Liver (tissue), 3 donors: ENCODE data around the gene PKP3.

Source experiments
- NR2F2 ChIP-seq: IDR thresholded peaks from 2 replicates; pipeline ENCODE4 v1.6.1; 2016; ENCODE audit warnings: antibody characterized with exemption
- RAD21 ChIP-seq, 2 donors: IDR thresholded peaks; 2 replicates each; pipeline ENCODE4 v1.6.1; 2016; ENCODE audit warnings: antibody characterized with exemption in 2 of 2, mild to moderate bottlenecking in 2 of 2
- TAF1 ChIP-seq: conservative IDR thresholded peaks from 2 replicates; pipeline ENCODE4 v1.6.1; 2016; ENCODE audit warnings: antibody characterized with exemption, mild to moderate bottlenecking
- YY1 ChIP-seq: IDR thresholded peaks from 2 replicates; pipeline ENCODE4 v1.6.1; 2016; ENCODE audit warnings: antibody characterized with exemption, mild to moderate bottlenecking
- TF ChIP-seq, protein P1 (sequence below): fragments of 150-350 bp; IDR thresholded peaks from 2 replicates; pipeline ENCODE4 v1.5.1; 2017; ENCODE audit warnings: improper control_type of control experiment, low read depth, low read length; ENCODE audit not compliant: missing input control
- TF ChIP-seq, protein P2 (sequence below): IDR thresholded peaks from 2 replicates; pipeline ENCODE4 v1.6.1; 2016; ENCODE audit warnings: antibody characterized with exemption, mild to moderate bottlenecking
- TF ChIP-seq, protein P3 (sequence below): IDR thresholded peaks from 2 replicates; pipeline ENCODE4 v1.6.1; 2016; ENCODE audit warnings: antibody characterized with exemption
- TF ChIP-seq, protein P4 (sequence below): IDR thresholded peaks from 2 replicates; pipeline ENCODE4 v1.6.1; 2016; ENCODE audit warnings: antibody characterized with exemption
- donor health status: healthy.
- donor health status: healthy.

DNA sequence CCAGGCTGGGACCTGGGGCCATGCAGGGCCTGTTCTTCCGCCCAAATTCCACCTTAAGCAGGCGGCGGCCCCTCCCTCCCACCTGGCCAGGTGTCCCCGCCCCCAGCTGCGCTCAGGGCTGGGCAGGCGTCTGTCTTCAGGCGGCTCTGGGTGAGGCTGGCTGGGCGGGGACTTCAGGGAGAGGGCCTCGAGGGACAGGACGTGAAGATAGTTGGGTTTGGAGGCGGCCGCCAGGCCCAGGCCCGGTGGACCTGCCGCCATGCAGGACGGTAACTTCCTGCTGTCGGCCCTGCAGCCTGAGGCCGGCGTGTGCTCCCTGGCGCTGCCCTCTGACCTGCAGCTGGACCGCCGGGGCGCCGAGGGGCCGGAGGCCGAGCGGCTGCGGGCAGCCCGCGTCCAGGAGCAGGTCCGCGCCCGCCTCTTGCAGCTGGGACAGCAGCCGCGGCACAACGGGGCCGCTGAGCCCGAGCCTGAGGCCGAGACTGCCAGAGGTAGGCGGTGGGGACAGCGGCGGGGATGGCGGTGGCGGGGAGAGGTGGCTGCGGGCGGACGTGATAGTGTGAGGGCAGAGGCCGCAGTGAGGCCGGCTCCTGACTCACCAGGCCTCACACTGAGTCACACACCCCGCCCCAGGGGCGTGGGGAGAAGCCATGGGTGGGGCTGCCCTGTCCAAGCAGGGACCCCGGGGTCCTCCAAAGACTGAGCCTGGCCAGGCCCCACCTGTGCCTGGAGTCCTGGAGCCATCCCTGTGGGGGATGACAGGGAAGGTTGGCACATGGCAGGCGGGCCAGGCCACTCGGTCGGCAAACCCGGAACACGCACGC is at the start of gene PKP3:
- TF ChIP-seq, protein P1, sequence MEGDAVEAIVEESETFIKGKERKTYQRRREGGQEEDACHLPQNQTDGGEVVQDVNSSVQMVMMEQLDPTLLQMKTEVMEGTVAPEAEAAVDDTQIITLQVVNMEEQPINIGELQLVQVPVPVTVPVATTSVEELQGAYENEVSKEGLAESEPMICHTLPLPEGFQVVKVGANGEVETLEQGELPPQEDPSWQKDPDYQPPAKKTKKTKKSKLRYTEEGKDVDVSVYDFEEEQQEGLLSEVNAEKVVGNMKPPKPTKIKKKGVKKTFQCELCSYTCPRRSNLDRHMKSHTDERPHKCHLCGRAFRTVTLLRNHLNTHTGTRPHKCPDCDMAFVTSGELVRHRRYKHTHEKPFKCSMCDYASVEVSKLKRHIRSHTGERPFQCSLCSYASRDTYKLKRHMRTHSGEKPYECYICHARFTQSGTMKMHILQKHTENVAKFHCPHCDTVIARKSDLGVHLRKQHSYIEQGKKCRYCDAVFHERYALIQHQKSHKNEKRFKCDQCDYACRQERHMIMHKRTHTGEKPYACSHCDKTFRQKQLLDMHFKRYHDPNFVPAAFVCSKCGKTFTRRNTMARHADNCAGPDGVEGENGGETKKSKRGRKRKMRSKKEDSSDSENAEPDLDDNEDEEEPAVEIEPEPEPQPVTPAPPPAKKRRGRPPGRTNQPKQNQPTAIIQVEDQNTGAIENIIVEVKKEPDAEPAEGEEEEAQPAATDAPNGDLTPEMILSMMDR = no peak
- TF ChIP-seq, protein P2, sequence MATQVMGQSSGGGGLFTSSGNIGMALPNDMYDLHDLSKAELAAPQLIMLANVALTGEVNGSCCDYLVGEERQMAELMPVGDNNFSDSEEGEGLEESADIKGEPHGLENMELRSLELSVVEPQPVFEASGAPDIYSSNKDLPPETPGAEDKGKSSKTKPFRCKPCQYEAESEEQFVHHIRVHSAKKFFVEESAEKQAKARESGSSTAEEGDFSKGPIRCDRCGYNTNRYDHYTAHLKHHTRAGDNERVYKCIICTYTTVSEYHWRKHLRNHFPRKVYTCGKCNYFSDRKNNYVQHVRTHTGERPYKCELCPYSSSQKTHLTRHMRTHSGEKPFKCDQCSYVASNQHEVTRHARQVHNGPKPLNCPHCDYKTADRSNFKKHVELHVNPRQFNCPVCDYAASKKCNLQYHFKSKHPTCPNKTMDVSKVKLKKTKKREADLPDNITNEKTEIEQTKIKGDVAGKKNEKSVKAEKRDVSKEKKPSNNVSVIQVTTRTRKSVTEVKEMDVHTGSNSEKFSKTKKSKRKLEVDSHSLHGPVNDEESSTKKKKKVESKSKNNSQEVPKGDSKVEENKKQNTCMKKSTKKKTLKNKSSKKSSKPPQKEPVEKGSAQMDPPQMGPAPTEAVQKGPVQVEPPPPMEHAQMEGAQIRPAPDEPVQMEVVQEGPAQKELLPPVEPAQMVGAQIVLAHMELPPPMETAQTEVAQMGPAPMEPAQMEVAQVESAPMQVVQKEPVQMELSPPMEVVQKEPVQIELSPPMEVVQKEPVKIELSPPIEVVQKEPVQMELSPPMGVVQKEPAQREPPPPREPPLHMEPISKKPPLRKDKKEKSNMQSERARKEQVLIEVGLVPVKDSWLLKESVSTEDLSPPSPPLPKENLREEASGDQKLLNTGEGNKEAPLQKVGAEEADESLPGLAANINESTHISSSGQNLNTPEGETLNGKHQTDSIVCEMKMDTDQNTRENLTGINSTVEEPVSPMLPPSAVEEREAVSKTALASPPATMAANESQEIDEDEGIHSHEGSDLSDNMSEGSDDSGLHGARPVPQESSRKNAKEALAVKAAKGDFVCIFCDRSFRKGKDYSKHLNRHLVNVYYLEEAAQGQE = no peak
- no peak for TF ChIP-seq TAF1
- TF ChIP-seq NR2F2 = no peak
- TF ChIP-seq, protein P3, sequence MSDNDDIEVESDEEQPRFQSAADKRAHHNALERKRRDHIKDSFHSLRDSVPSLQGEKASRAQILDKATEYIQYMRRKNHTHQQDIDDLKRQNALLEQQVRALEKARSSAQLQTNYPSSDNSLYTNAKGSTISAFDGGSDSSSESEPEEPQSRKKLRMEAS = no peak
- TF ChIP-seq RAD21 (IDR thresholded peaks at IDR 0.05) = no peak
- TF ChIP-seq, protein P4, sequence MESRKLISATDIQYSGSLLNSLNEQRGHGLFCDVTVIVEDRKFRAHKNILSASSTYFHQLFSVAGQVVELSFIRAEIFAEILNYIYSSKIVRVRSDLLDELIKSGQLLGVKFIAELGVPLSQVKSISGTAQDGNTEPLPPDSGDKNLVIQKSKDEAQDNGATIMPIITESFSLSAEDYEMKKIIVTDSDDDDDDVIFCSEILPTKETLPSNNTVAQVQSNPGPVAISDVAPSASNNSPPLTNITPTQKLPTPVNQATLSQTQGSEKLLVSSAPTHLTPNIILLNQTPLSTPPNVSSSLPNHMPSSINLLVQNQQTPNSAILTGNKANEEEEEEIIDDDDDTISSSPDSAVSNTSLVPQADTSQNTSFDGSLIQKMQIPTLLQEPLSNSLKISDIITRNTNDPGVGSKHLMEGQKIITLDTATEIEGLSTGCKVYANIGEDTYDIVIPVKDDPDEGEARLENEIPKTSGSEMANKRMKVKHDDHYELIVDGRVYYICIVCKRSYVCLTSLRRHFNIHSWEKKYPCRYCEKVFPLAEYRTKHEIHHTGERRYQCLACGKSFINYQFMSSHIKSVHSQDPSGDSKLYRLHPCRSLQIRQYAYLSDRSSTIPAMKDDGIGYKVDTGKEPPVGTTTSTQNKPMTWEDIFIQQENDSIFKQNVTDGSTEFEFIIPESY = no peak
- no peak for TF ChIP-seq YY1
